HepG2 (cell line): ENCODE data around the gene MLN. TPM values are rescaled to one million over a fixed set of nuclear protein-coding genes. Genes with fewer than 3 reads are reported as not detected.

Experiments used
- AGO2 ChIP-seq: fragments of 200-400 bp; formaldehyde crosslinking; optimal IDR thresholded peaks from 2 replicates; pipeline ENCODE3; 2017; ENCODE audit warnings: mild to moderate bottlenecking, low read depth, low read length, moderate library complexity
- ARID2 ChIP-seq: sonication (generic); formaldehyde crosslinking; IDR thresholded peaks from 2 replicates; pipeline ENCODE4 v1.8.1; 2022; ENCODE audit warnings: mild to moderate bottlenecking, missing genetic modification reagents, borderline replicate concordance
- ATAD3A ChIP-seq: sonication (generic); formaldehyde crosslinking; IDR thresholded peaks from 2 replicates; pipeline ENCODE4 v1.4.0; 2020; ENCODE audit warnings: missing genetic modification reagents
- FLYWCH1 ChIP-seq: sonication (generic); formaldehyde crosslinking; IDR thresholded peaks from 2 replicates; pipeline ENCODE4 v1.8.1; 2023; ENCODE audit warnings: mild to moderate bottlenecking, missing genetic modification reagents
- KLF9 ChIP-seq: IDR thresholded peaks from 2 replicates; pipeline ENCODE4 v1.6.1; 2016; ENCODE audit warnings: low read depth
- PCBP1 ChIP-seq: fragments of 200-400 bp; formaldehyde crosslinking; IDR thresholded peaks from 2 replicates; pipeline ENCODE4 v1.6.1; 2017; ENCODE audit warnings: mild to moderate bottlenecking, low read depth, low read length, borderline replicate concordance
- RAD51 ChIP-seq: fragments of 450-650 bp; IDR thresholded peaks from 2 replicates; pipeline ENCODE4 v1.6.1; 2016; ENCODE audit warnings: borderline replicate concordance
- SRSF1 ChIP-seq: fragments of 200-400 bp; formaldehyde crosslinking; optimal IDR thresholded peaks from 2 replicates; pipeline ENCODE3; 2017; ENCODE audit warnings: mild to moderate bottlenecking, low read depth, low read length, moderate library complexity
- ZNF143 ChIP-seq: sonication (generic); formaldehyde crosslinking; IDR thresholded peaks from 2 replicates; pipeline ENCODE4 v1.4.0; 2020; ENCODE audit warnings: missing genetic modification reagents
- ZNF282 ChIP-seq: fragments of 450-650 bp; IDR thresholded peaks from 2 replicates; pipeline ENCODE4 v1.6.1; 2018; ENCODE audit not compliant: partially characterized antibody
- ZNF326 ChIP-seq: sonication (generic); formaldehyde crosslinking; IDR thresholded peaks from 2 replicates; pipeline ENCODE4 v1.4.0; 2020; ENCODE audit warnings: missing genetic modification reagents, borderline replicate concordance
- ZNF510 ChIP-seq: sonication (generic); formaldehyde crosslinking; IDR thresholded peaks from 2 replicates; pipeline ENCODE4 v1.4.0; 2020; ENCODE audit warnings: low read depth, mild to moderate bottlenecking, missing genetic modification reagents
- polyA plus RNA-seq, 8 experiments: library from polyadenylated mRNA; depleted of rRNA in 3 of 8; stranded (reverse) in 7 of 8; unstranded in 1 of 8; fragments of >200 nt; fragmentation: Illumina TruSeq in 4 of 8; extraction: Trizol in 4 of 8; gene quantifications; 2 replicates each; pipeline versions ENCODE4 v1.2.1 to v1.2.3, GENCODE V29; 2011 to 2016; ENCODE audit warnings: low read depth in 4 of 8, missing spikeins in 1 of 8, mixed read lengths in 1 of 8; ENCODE audit not compliant: insufficient read depth in 1 of 8
- total RNA-seq, 5 experiments: library from RNA; depleted of rRNA; stranded (reverse); fragments of >200 nt; fragmentation: Illumina TruSeq; extraction: Trizol; gene quantifications; 2 replicates each; pipeline ENCODE4 v1.2.3, GENCODE V29; 2016; ENCODE audit warnings: low read depth in 1 of 5
- TF ChIP-seq, protein P1 (sequence below): sonication (generic); formaldehyde crosslinking; IDR thresholded peaks from 2 replicates; pipeline ENCODE4 v1.4.0; 2020; ENCODE audit warnings: mild to moderate bottlenecking, missing genetic modification reagents
- TF ChIP-seq, protein P2 (sequence below): sonication (generic); formaldehyde crosslinking; IDR thresholded peaks from 2 replicates; pipeline ENCODE4 v1.9.0; 2022; ENCODE audit warnings: missing genetic modification reagents, mild to moderate bottlenecking, borderline replicate concordance
- TF ChIP-seq, protein P3 (sequence below): sonication (generic); formaldehyde crosslinking; IDR thresholded peaks from 2 replicates; pipeline ENCODE4 v1.5.0; 2020; ENCODE audit warnings: missing genetic modification reagents, mild to moderate bottlenecking, borderline replicate concordance
- TF ChIP-seq, protein P4 (sequence below): sonication (generic); formaldehyde crosslinking; IDR thresholded peaks from 2 replicates; pipeline ENCODE4 v1.4.0; 2020; ENCODE audit warnings: missing genetic modification reagents
- TF ChIP-seq, protein P5 (sequence below): sonication (generic); formaldehyde crosslinking; IDR thresholded peaks from 2 replicates; pipeline ENCODE4 v1.4.0; 2020; ENCODE audit warnings: missing genetic modification reagents, mild to moderate bottlenecking, borderline replicate concordance

The MLN gene
- total and polyA plus RNA-seq, 2 of the 13 experiments (the other 11 are each of a cell fraction or from before 2014, with no cell fraction given): not detected

DNA sequence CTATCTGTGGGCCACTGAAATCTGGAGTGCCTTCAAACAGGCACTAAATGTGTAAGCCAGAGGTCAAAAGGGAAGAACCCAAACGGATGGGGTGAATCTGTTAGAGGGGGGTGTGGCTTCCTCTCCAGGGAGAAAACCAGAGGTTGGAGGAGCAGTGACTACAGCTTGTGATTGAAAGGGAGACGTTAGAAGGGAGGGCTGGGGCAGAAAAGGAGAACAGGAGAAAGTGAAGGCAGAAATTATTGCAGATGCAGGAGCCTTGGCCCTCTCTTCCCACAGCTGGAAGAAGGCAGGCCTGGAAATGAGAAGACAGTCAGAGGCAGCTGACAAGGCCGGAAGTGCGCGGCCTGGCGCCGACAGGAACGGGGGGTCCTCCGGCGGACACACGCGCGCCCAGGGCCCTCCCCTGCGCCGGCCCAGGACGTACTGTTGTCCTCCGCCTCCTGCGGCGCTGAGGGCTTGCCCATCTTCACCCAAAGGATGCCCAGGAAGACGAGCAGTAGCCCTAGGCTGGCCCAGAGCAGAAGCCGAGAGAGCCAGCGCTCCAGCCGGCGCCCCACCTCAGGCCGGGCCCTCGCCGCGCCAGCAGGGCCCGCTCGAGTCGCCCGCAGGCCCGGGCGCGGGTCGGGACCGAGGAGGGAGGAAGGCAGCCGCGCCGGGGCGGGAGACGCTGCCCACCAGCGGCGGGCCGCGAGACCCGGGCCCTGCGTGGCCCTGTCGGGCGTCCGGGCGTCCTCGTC is 15.7 kb downstream of the MLN start (continued):
- TF ChIP-seq, protein P1, sequence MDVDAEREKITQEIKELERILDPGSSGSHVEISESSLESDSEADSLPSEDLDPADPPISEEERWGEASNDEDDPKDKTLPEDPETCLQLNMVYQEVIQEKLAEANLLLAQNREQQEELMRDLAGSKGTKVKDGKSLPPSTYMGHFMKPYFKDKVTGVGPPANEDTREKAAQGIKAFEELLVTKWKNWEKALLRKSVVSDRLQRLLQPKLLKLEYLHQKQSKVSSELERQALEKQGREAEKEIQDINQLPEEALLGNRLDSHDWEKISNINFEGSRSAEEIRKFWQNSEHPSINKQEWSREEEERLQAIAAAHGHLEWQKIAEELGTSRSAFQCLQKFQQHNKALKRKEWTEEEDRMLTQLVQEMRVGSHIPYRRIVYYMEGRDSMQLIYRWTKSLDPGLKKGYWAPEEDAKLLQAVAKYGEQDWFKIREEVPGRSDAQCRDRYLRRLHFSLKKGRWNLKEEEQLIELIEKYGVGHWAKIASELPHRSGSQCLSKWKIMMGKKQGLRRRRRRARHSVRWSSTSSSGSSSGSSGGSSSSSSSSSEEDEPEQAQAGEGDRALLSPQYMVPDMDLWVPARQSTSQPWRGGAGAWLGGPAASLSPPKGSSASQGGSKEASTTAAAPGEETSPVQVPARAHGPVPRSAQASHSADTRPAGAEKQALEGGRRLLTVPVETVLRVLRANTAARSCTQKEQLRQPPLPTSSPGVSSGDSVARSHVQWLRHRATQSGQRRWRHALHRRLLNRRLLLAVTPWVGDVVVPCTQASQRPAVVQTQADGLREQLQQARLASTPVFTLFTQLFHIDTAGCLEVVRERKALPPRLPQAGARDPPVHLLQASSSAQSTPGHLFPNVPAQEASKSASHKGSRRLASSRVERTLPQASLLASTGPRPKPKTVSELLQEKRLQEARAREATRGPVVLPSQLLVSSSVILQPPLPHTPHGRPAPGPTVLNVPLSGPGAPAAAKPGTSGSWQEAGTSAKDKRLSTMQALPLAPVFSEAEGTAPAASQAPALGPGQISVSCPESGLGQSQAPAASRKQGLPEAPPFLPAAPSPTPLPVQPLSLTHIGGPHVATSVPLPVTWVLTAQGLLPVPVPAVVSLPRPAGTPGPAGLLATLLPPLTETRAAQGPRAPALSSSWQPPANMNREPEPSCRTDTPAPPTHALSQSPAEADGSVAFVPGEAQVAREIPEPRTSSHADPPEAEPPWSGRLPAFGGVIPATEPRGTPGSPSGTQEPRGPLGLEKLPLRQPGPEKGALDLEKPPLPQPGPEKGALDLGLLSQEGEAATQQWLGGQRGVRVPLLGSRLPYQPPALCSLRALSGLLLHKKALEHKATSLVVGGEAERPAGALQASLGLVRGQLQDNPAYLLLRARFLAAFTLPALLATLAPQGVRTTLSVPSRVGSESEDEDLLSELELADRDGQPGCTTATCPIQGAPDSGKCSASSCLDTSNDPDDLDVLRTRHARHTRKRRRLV: no peak
- TF ChIP-seq AGO2 (peak; percentile 5), KLF9 (CRISPR knock-in tag) (peak; percentile 38; the same call in 1 of the 2 replicates), PCBP1 (no peak), ZNF282 (no peak), ZNF510 (CRISPR knock-in tag) (peak; percentile 45; the same call in 1 of the 2 replicates), ATAD3A (no peak), SRSF1 (peak; percentile 58), FLYWCH1 (CRISPR knock-in tag) (no peak), ZNF143 (CRISPR knock-in tag) (no peak; the same call in 1 of the 2 replicates), RAD51 (no peak), ARID2 (CRISPR knock-in tag) (0 out of 2 replicates have a peak, but pooled peaks have one; percentile 14), ZNF326 (no peak)
- TF ChIP-seq, protein P2, sequence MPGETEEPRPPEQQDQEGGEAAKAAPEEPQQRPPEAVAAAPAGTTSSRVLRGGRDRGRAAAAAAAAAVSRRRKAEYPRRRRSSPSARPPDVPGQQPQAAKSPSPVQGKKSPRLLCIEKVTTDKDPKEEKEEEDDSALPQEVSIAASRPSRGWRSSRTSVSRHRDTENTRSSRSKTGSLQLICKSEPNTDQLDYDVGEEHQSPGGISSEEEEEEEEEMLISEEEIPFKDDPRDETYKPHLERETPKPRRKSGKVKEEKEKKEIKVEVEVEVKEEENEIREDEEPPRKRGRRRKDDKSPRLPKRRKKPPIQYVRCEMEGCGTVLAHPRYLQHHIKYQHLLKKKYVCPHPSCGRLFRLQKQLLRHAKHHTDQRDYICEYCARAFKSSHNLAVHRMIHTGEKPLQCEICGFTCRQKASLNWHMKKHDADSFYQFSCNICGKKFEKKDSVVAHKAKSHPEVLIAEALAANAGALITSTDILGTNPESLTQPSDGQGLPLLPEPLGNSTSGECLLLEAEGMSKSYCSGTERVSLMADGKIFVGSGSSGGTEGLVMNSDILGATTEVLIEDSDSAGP (CRISPR knock-in tag): no peak; the same call in 1 of the 2 replicates
- TF ChIP-seq, protein P3, sequence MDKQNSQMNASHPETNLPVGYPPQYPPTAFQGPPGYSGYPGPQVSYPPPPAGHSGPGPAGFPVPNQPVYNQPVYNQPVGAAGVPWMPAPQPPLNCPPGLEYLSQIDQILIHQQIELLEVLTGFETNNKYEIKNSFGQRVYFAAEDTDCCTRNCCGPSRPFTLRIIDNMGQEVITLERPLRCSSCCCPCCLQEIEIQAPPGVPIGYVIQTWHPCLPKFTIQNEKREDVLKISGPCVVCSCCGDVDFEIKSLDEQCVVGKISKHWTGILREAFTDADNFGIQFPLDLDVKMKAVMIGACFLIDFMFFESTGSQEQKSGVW (CRISPR knock-in tag): no peak
- TF ChIP-seq, protein P4, sequence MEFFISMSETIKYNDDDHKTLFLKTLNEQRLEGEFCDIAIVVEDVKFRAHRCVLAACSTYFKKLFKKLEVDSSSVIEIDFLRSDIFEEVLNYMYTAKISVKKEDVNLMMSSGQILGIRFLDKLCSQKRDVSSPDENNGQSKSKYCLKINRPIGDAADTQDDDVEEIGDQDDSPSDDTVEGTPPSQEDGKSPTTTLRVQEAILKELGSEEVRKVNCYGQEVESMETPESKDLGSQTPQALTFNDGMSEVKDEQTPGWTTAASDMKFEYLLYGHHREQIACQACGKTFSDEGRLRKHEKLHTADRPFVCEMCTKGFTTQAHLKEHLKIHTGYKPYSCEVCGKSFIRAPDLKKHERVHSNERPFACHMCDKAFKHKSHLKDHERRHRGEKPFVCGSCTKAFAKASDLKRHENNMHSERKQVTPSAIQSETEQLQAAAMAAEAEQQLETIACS: peak; percentile 58; the same call in 1 of the 2 replicates
- TF ChIP-seq, protein P5, sequence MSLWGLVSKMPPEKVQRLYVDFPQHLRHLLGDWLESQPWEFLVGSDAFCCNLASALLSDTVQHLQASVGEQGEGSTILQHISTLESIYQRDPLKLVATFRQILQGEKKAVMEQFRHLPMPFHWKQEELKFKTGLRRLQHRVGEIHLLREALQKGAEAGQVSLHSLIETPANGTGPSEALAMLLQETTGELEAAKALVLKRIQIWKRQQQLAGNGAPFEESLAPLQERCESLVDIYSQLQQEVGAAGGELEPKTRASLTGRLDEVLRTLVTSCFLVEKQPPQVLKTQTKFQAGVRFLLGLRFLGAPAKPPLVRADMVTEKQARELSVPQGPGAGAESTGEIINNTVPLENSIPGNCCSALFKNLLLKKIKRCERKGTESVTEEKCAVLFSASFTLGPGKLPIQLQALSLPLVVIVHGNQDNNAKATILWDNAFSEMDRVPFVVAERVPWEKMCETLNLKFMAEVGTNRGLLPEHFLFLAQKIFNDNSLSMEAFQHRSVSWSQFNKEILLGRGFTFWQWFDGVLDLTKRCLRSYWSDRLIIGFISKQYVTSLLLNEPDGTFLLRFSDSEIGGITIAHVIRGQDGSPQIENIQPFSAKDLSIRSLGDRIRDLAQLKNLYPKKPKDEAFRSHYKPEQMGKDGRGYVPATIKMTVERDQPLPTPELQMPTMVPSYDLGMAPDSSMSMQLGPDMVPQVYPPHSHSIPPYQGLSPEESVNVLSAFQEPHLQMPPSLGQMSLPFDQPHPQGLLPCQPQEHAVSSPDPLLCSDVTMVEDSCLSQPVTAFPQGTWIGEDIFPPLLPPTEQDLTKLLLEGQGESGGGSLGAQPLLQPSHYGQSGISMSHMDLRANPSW: no peak
